ENCODE data around the gene CBY1.

CBY1 gene

DNA sequence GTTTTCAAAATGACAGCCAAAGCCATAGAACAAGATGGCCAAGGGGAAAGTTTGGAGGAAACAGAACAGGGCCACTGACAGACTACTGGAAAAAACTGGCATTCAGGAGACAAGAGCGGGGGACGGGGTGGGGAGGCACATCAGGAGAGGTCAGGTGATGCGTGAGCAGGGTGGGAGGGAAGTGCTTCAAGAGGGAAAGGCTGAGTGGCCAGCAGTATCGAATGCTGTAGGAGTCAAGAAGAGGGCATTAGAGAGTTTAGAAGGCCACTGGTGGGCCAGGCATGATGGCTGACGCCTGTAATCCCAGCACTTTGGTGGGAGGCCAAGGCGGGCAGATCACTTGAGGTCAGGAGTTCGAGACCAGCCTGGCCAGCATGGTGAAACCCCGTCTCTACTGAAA is 57.5 kb downstream of the CBY1 start:
- Histone ChIP-seq H2AFZ (ENCODE audit: low read length, unreplicated experiment) (no peak overlapping the region), H3K27me3 (ENCODE audit: insufficient read depth, low read length) (no peaks in the 10 kb centered on the region), H3K36me3 (ENCODE audit: insufficient read depth, low read length) (no peaks in the 10 kb centered on the region), H3K27ac (ENCODE audit: low read depth, low read length) (no peak overlapping the region), H3K4me1 (ENCODE audit: control insufficient read depth, insufficient read depth, low read length, unreplicated experiment) (peaks cover 9% of the 10 kb centered on the region), H3K4me3 (ENCODE audit: low read depth, low read length) (no peak overlapping the region), H3K79me2 (ENCODE audit: control insufficient read depth, insufficient read depth, low read length, unreplicated experiment) (peaks cover 59% of the 10 kb centered on the region)

DNA sequence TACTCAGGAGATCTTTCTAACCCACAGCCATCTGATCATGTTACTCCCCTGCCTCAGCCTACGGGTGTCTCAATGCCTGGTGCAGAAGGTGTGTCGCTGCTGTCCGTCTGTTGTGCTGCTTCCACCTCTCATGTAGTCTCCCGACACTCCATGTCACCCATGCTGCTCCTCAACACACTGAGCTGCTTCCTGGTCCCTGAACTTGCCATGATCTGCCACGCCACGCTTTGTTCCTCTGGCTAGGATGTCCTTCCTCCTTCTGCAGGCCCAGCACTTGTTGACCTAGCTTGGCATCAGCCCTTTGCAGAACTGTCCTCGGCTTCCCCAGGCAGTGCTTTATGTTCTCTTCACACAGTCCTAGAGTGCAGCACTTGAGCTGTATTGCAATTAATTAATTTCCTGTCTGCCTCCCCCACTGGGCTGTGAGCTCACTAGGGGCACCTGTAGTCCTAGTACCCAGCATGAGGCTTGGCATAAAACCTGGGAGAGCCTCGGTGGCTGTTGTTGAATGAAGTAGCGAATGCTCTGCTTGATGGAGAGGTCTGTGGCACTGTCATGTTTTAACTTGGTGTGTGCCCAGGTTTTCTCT is 58.8 kb downstream of the CBY1 start:
- H3K4me1 ChIP-seq (ENCODE audit: control insufficient read depth, insufficient read depth, low read length, unreplicated experiment), result peaks cover 9% of the 10 kb centered on the region
- H3K27me3 ChIP-seq (ENCODE audit: insufficient read depth, low read length), result no peaks in the 10 kb centered on the region
- no peaks in the 10 kb centered on the region for H3K36me3 ChIP-seq (ENCODE audit: insufficient read depth, low read length)
- H3K79me2 ChIP-seq (ENCODE audit: control insufficient read depth, insufficient read depth, low read length, unreplicated experiment), result peaks cover 51% of the 10 kb centered on the region
- H3K4me3 ChIP-seq (ENCODE audit: low read depth, low read length), result no peak overlapping the region
- no peak overlapping the region for H3K27ac ChIP-seq (ENCODE audit: low read depth, low read length)
- no peak overlapping the region for H2AFZ ChIP-seq (ENCODE audit: low read length, unreplicated experiment)

DNA sequence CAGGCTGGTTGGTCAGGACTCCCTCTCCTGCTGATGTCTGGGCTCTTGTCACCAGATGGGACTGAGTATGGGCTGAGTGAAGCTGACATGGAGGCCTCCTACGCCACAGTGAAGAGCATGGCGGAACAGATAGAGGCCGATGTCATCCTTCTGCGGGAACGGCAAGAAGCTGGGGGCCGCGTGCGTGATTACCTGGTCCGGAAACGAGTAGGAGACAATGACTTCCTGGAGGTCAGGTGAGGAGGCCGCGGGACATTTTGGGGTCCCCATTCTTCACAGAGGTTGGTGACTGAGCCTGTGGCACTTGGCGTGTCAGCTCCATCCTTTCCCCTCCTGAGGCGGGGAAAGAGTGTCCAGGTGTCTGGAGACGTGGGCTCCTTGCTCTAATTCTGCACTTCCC is 59.4 kb downstream of the CBY1 start:
- Histone ChIP-seq H3K27me3 (ENCODE audit: insufficient read depth, low read length) (no peaks in the 10 kb centered on the region), H3K4me3 (ENCODE audit: low read depth, low read length) (no peak overlapping the region), H3K36me3 (ENCODE audit: insufficient read depth, low read length) (peaks cover 4% of the 10 kb centered on the region; the same call in 1 of the 2 replicates), H3K4me1 (ENCODE audit: control insufficient read depth, insufficient read depth, low read length, unreplicated experiment) (peaks cover 9% of the 10 kb centered on the region), H2AFZ (ENCODE audit: low read length, unreplicated experiment) (no peak overlapping the region), H3K79me2 (ENCODE audit: control insufficient read depth, insufficient read depth, low read length, unreplicated experiment) (peaks cover 46% of the 10 kb centered on the region), H3K27ac (ENCODE audit: low read depth, low read length) (no peak overlapping the region)

DNA sequence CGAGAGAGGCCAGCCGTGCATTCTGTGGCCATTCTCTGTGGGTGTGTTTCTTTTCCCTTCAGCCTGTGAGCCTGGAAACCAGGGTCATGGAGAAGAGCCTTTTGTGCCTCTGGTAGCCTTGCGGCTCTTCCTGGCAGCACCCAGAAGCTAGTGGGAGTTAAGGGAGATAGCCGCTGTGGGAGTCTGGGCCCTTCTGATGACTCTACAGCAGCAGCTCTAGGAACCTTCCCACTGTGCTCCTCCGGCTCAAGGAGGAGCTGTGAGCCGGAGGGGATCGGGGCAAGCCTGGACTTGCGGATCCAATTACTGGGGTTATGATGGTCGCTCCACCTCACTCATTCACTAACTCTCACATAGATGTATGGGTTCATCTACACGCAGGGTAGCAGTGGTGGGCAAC is 59.8 kb downstream of the CBY1 start:
- no peak overlapping the region for H2AFZ ChIP-seq (ENCODE audit: low read length, unreplicated experiment)
- H3K79me2 ChIP-seq (ENCODE audit: control insufficient read depth, insufficient read depth, low read length, unreplicated experiment), result peaks cover 42% of the 10 kb centered on the region
- H3K27me3 ChIP-seq (ENCODE audit: insufficient read depth, low read length), result no peaks in the 10 kb centered on the region
- peaks cover 9% of the 10 kb centered on the region for H3K4me1 ChIP-seq (ENCODE audit: control insufficient read depth, insufficient read depth, low read length, unreplicated experiment)
- no peak overlapping the region for H3K27ac ChIP-seq (ENCODE audit: low read depth, low read length)
- peaks cover 4% of the 10 kb centered on the region; the same call in 1 of the 2 replicates for H3K36me3 ChIP-seq (ENCODE audit: insufficient read depth, low read length)
- H3K4me3 ChIP-seq (ENCODE audit: low read depth, low read length), result no peak overlapping the region

DNA sequence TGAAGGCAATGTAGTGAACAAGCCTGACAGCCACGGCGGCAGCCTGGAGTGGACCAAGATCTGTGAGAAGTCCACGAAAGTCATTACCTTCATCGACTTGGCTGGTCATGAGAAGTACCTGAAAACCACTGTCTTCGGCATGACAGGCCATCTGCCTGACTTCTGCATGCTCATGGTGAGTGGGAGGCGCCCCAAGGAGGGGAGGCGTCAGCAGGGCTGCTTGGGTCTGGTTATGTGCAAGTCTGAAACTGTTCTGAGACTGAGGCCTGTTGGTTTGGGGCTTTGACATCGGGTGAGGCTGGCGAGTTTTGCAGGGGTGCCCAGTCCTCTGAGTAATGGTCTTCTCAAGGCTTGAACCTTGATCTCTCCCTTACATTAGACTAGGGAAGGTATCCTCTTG is 60.4 kb downstream of the CBY1 start:
- Histone ChIP-seq H3K4me3 (ENCODE audit: low read depth, low read length) (no peak overlapping the region), H3K27ac (ENCODE audit: low read depth, low read length) (no peak overlapping the region), H2AFZ (ENCODE audit: low read length, unreplicated experiment) (no peak overlapping the region), H3K27me3 (ENCODE audit: insufficient read depth, low read length) (no peaks in the 10 kb centered on the region), H3K36me3 (ENCODE audit: insufficient read depth, low read length) (peaks cover 6% of the 10 kb centered on the region; the same call in 1 of the 2 replicates), H3K4me1 (ENCODE audit: control insufficient read depth, insufficient read depth, low read length, unreplicated experiment) (peaks cover 9% of the 10 kb centered on the region), H3K79me2 (ENCODE audit: control insufficient read depth, insufficient read depth, low read length, unreplicated experiment) (peaks cover 39% of the 10 kb centered on the region)

DNA sequence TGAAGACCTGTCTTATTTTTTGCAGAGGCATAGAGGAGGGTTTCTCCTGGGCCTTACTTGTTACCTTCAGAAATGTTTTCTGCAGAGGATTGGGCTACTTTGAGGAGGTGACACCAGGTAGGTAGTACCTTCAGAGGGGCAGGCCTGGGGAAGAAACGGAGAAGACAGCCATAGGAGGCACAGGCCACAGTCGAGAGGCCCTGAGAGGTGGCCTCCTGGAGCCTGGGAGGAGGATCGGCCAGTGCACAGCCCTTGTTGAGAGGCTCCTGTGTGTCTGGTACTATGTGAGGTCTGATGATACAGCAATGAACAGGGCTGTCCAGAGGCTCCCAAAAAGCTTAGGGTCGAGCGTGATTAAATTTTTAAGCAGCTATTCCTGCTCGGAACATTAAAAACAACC is 60.8 kb downstream of the CBY1 start:
- Histone ChIP-seq H3K4me3 (ENCODE audit: low read depth, low read length) (no peak overlapping the region), H3K79me2 (ENCODE audit: control insufficient read depth, insufficient read depth, low read length, unreplicated experiment) (peaks cover 35% of the 10 kb centered on the region)

DNA sequence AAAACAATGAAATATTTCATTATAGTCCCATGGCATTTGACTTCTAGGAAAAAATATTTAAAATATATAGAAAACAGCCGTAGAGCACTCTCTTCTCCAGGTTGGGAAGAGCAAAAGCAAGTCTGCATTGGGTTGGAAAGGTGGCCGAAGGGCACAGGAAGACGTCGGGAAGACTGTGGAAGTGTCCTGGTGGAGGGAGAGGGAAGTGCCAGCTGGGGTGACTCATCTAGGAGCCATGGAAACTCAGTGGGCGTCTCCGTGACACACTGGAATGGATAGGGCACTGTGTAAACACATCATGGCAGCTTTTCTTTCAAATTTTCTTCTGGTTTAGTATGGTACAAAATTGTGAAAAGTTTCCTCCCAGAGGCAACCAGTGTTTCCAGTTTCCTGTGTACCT is 62.0 kb downstream of the CBY1 start:
- Histone ChIP-seq H3K27me3 (ENCODE audit: insufficient read depth, low read length) (no peaks in the 10 kb centered on the region), H3K36me3 (ENCODE audit: insufficient read depth, low read length) (peaks cover 6% of the 10 kb centered on the region; the same call in 1 of the 2 replicates), H3K79me2 (ENCODE audit: control insufficient read depth, insufficient read depth, low read length, unreplicated experiment) (peaks cover 27% of the 10 kb centered on the region), H3K27ac (ENCODE audit: low read depth, low read length) (peak overlapping the region; percentile 80), H2AFZ (ENCODE audit: low read length, unreplicated experiment) (no peak overlapping the region), H3K4me3 (ENCODE audit: low read depth, low read length) (no peak overlapping the region), H3K4me1 (ENCODE audit: control insufficient read depth, insufficient read depth, low read length, unreplicated experiment) (peaks cover 9% of the 10 kb centered on the region)

More for the DNA sequence above, 60.8 kb downstream of the CBY1 start:
- peaks cover 6% of the 10 kb centered on the region; the same call in 1 of the 2 replicates for H3K36me3 ChIP-seq (ENCODE audit: insufficient read depth, low read length)
- H3K4me1 ChIP-seq (ENCODE audit: control insufficient read depth, insufficient read depth, low read length, unreplicated experiment), result peaks cover 9% of the 10 kb centered on the region
- H3K27ac ChIP-seq (ENCODE audit: low read depth, low read length), result no peak overlapping the region
- H3K27me3 ChIP-seq (ENCODE audit: insufficient read depth, low read length), result no peaks in the 10 kb centered on the region
- no peak overlapping the region for H2AFZ ChIP-seq (ENCODE audit: low read length, unreplicated experiment)

DNA sequence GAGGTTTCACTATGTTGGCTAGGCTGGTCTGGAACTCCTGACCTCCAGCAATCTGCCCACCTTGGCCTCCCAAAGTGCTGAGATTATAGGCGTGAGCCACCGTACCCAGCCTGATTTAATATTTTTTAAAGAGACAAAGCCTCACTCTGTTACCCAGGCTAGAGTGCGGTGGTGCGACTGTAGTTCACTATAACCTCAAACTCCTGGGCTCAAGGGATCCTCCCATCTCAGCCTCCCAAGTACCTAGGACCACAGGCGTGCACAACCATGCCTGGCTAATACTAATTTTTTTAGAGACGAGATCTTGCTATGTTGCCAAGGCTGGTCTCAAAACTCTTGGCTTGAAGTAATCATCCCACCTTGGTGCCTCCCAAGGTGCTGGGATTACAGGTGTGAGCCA is 62.8 kb downstream of the CBY1 start:
- Histone ChIP-seq H3K4me3 (ENCODE audit: low read depth, low read length) (no peak overlapping the region), H3K36me3 (ENCODE audit: insufficient read depth, low read length) (peaks cover 6% of the 10 kb centered on the region; the same call in 1 of the 2 replicates), H3K27ac (ENCODE audit: low read depth, low read length) (peak overlapping the region; percentile 80; the same call in 1 of the 2 replicates), H2AFZ (ENCODE audit: low read length, unreplicated experiment) (no peak overlapping the region), H3K4me1 (ENCODE audit: control insufficient read depth, insufficient read depth, low read length, unreplicated experiment) (peaks cover 9% of the 10 kb centered on the region), H3K27me3 (ENCODE audit: insufficient read depth, low read length) (no peaks in the 10 kb centered on the region), H3K79me2 (ENCODE audit: control insufficient read depth, insufficient read depth, low read length, unreplicated experiment) (peaks cover 22% of the 10 kb centered on the region)

DNA sequence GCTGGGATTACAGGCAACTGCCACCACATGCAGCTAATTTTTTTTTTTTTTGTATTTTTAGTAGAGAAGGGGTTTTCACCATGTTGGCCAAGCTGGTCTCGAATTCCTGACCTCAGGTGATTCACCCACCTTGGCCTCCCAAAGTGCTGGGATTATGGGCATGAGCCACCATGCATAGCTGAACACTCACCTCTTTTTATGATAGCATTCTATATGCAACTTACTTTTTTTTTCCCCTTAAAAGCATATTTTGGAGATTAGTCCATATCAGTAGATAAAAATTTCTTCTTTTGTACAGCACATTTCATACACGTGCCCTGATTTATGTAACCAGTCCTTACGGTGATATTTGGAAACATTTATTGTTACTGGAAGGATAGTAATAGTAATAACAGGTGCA is 63.9 kb downstream of the CBY1 start:
- Histone ChIP-seq H3K27ac (ENCODE audit: low read depth, low read length) (no peak overlapping the region), H3K4me3 (ENCODE audit: low read depth, low read length) (no peak overlapping the region), H3K79me2 (ENCODE audit: control insufficient read depth, insufficient read depth, low read length, unreplicated experiment) (peaks cover 17% of the 10 kb centered on the region), H3K27me3 (ENCODE audit: insufficient read depth, low read length) (no peaks in the 10 kb centered on the region), H3K36me3 (ENCODE audit: insufficient read depth, low read length) (peaks cover 10% of the 10 kb centered on the region; the same call in 1 of the 2 replicates), H2AFZ (ENCODE audit: low read length, unreplicated experiment) (no peak overlapping the region), H3K4me1 (ENCODE audit: control insufficient read depth, insufficient read depth, low read length, unreplicated experiment) (peaks cover 9% of the 10 kb centered on the region)

DNA sequence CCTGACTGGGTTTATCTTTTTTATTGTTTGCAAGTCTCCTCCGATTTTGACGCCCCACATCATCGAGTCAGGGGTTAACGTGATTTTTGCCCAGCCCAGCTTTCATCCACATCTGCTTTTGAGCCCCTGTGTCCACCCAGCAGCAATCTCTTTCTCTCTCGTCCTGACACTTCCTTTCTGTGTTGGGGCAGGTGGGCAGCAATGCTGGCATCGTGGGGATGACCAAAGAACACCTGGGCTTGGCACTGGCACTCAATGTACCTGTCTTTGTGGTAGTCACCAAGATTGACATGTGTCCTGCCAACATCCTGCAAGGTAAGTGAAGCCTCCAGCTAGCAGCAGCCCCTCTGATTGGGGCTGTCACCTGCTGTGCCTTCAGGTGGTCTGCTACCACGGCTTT is 65.1 kb downstream of the CBY1 start:
- Histone ChIP-seq H3K4me1 (ENCODE audit: control insufficient read depth, insufficient read depth, low read length, unreplicated experiment) (peaks cover 9% of the 10 kb centered on the region), H3K79me2 (ENCODE audit: control insufficient read depth, insufficient read depth, low read length, unreplicated experiment) (peaks cover 10% of the 10 kb centered on the region), H3K36me3 (ENCODE audit: insufficient read depth, low read length) (peaks cover 10% of the 10 kb centered on the region; the same call in 1 of the 2 replicates), H3K27me3 (ENCODE audit: insufficient read depth, low read length) (no peaks in the 10 kb centered on the region), H2AFZ (ENCODE audit: low read length, unreplicated experiment) (no peak overlapping the region), H3K4me3 (ENCODE audit: low read depth, low read length) (no peak overlapping the region), H3K27ac (ENCODE audit: low read depth, low read length) (no peak overlapping the region)

All from ACC112 (cell line).